ENCODE results near the gene ADAMTSL1.

Gene ADAMTSL1

GRCh38 chr9:18478501-18479361, 4.8 kb downstream of the ADAMTSL1 start:
- Histone ChIP-seq H3K36me3 (no peaks in the 10 kb centered on the region), H3K9me3 (ENCODE audit: severe bottlenecking) (no peaks in the 10 kb centered on the region), H3K27ac (no peak overlapping the region), H3K4me3 (ENCODE audit: low read depth, low read length) (no peak overlapping the region), H3K27me3 (ENCODE audit: insufficient read depth, low read depth, severe bottlenecking) (no peaks in the 10 kb centered on the region)
- TF ChIP-seq CTCF (IDR thresholded peaks at IDR 0.05; ENCODE audit: low read depth, low read length), result no peak
- no peak for DNase-seq

DNA sequence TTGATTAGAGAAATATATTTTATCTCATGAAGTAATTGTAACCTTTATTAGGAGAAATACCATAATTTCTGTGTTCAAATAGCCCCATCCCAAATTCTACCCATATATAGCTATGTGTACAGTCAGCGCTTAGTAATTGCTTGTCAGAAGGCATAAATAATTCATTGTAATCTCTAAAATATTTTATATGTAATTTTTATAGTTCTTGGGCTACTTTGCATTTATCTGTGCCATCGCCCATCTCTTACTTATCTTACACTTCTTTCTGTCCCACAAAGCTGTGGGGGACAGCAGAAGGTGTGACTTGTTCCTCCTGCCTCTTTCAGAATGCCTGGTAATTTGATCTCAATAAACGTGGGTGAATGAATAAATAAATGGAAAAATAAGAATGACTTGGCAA, 5.5 kb downstream of the ADAMTSL1 start:
- H3K4me3 ChIP-seq (ENCODE audit: low read depth, low read length), result no peak overlapping the region
- no peak for DNase-seq
- H3K9me3 ChIP-seq (ENCODE audit: severe bottlenecking), result no peaks in the 10 kb centered on the region
- H3K27ac ChIP-seq, result no peak overlapping the region
- no peaks in the 10 kb centered on the region for H3K27me3 ChIP-seq (ENCODE audit: insufficient read depth, low read depth, severe bottlenecking)
- no peaks in the 10 kb centered on the region for H3K36me3 ChIP-seq
- TF ChIP-seq CTCF (IDR thresholded peaks at IDR 0.05; ENCODE audit: low read depth, low read length), result no peak

DNA sequence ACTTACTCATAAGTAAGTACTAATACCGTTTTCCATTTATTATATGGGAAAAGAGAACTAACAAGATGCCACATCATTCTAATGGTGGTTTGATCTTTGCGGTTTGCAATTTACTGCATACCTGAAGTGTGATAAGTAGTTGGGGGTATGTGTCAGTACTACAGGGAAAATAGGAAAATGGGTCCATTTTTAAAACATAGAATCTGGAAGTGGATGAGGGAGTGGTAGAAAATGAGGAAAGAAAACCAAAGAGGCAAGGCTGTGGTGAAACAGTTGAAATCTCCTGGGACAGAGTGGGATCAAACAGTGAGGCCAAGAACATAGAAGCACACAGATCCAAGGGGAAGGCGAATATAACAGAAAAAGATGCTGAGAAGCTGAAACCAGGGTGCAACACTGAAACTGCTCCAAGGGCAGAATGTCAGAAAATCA, 6.7 kb downstream of the ADAMTSL1 start:
- DNase-seq, result no peak
- no peak for TF ChIP-seq CTCF (IDR thresholded peaks at IDR 0.05; ENCODE audit: low read depth, low read length)
- Histone ChIP-seq H3K27me3 (ENCODE audit: insufficient read depth, low read depth, severe bottlenecking) (no peaks in the 10 kb centered on the region), H3K36me3 (no peaks in the 10 kb centered on the region), H3K9me3 (ENCODE audit: severe bottlenecking) (no peaks in the 10 kb centered on the region), H3K27ac (no peak overlapping the region), H3K4me3 (ENCODE audit: low read depth, low read length) (no peak overlapping the region)

- no peaks in the 10 kb centered on the region for H3K36me3 ChIP-seq
- no peak for DNase-seq
- H3K27ac ChIP-seq, result no peak overlapping the region
- no peaks in the 10 kb centered on the region for H3K9me3 ChIP-seq (ENCODE audit: severe bottlenecking)
- no peak for TF ChIP-seq CTCF (IDR thresholded peaks at IDR 0.05; ENCODE audit: low read depth, low read length)
- no peak overlapping the region for H3K4me3 ChIP-seq (ENCODE audit: low read depth, low read length)
- H3K27me3 ChIP-seq (ENCODE audit: insufficient read depth, low read depth, severe bottlenecking), result no peaks in the 10 kb centered on the region
These were observed 8.4 kb downstream of the ADAMTSL1 start for GRCh38 chr9:18482371-18482770.

- Histone ChIP-seq H3K27ac (no peak overlapping the region), H3K36me3 (no peaks in the 10 kb centered on the region), H3K9me3 (ENCODE audit: severe bottlenecking) (no peaks in the 10 kb centered on the region), H3K27me3 (ENCODE audit: insufficient read depth, low read depth, severe bottlenecking) (no peaks in the 10 kb centered on the region), H3K4me3 (ENCODE audit: low read depth, low read length) (no peak overlapping the region)
- TF ChIP-seq CTCF (IDR thresholded peaks at IDR 0.05; ENCODE audit: low read depth, low read length), result no peak
- DNase-seq, result no peak
These were observed 11.8 kb downstream of the ADAMTSL1 start for GRCh38 chr9:18485714-18486113.

DNA sequence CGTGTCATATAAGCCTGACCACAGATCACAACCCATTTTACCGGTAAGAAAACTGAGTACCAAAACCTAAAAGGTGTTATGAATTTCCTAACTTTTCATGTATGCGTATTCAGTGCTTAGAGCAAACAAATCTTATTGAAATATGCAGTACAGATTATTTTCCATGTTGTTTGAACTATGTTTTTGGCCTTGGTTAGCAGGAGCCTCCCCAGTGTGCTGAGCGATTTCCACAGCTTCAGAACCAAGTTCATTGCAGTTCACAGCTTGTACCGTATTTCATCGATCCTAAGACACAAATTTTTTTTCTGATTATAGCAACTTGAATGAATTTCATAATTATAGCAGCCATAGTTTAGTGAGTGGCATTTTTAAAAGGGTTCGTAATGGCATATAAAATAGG, 13.7 kb downstream of the ADAMTSL1 start:
- no peak overlapping the region for H3K4me3 ChIP-seq (ENCODE audit: low read depth, low read length)
- TF ChIP-seq CTCF (IDR thresholded peaks at IDR 0.05; ENCODE audit: low read depth, low read length), result no peak
- H3K27me3 ChIP-seq (ENCODE audit: insufficient read depth, low read depth, severe bottlenecking), result no peaks in the 10 kb centered on the region
- H3K27ac ChIP-seq, result no peak overlapping the region
- DNase-seq, result no peak
- no peaks in the 10 kb centered on the region for H3K9me3 ChIP-seq (ENCODE audit: severe bottlenecking)
- H3K36me3 ChIP-seq, result no peaks in the 10 kb centered on the region
